Activated CD4-positive, alpha-beta T cell treated with anti-CD3 and anti-CD28 coated beads, Interleukin-2, amount 10 ng/mL, durations not matched to agents 24 days and 14 days (primary cell): ENCODE data around the gene PFDN5. TPM values are rescaled to one million over a fixed set of nuclear protein-coding genes. Genes with fewer than 3 reads are reported as not detected.

Source experiments
- DNase-seq: peaks from one replicate; pipeline ENCODE4 v3.0.0; 2022
- H3K27ac Mint-ChIP-seq: one replicate; pipeline ENCODE4 v1.8.0; 2022; ENCODE audit warnings: mild to moderate bottlenecking, mixed read lengths
- H3K27me3 Mint-ChIP-seq: one replicate; pipeline ENCODE4 v1.8.0; 2022; ENCODE audit warnings: mixed read lengths
- H3K36me3 Mint-ChIP-seq: one replicate; pipeline ENCODE4 v1.8.0; 2022; ENCODE audit warnings: low read depth, mild to moderate bottlenecking, mixed read lengths
- H3K4me1 Mint-ChIP-seq: one replicate; pipeline ENCODE4 v1.8.0; 2021; ENCODE audit warnings: mixed read lengths
- H3K4me3 Mint-ChIP-seq: one replicate; pipeline ENCODE4 v1.8.0; 2022; ENCODE audit warnings: mild to moderate bottlenecking, moderate library complexity, mixed read lengths
- H3K9me3 Mint-ChIP-seq: one replicate; pipeline ENCODE4 v1.8.0; 2021; ENCODE audit warnings: mixed read lengths
- intact Hi-C: fragments of 100-400 bp; cut with micrococcal nuclease; formaldehyde crosslinking; loops from one replicate; pipeline ENCODE4 v1.15.1; 2023
- total RNA-seq: library from RNA; stranded (reverse); gene quantifications from 2 replicates; pipeline ENCODE4 v1.2.3, GENCODE V29; 2022

Gene PFDN5
- 319 and 342 TPM in 2 replicates for total RNA-seq

- peaks cover 69% of the 10 kb centered on the region for H3K36me3 Mint-ChIP-seq
- DNase-seq: peak; percentile 97
- no peaks in the 10 kb centered on the region for H3K27me3 Mint-ChIP-seq
- peak within 1 kb of the TSS; percentile 98 for H3K4me3 Mint-ChIP-seq
- peaks cover 33% of the 10 kb centered on the region for H3K4me1 Mint-ChIP-seq
- H3K27ac Mint-ChIP-seq: peak within 1 kb of the TSS; percentile 90
- no peaks in the 10 kb centered on the region for H3K9me3 Mint-ChIP-seq
- intact Hi-C loops: loop anchor here (1.0 to 5.0 kb wide), 5 partner anchors 26 to 157 kb away; partner anchors contain the start of genes AAAS and PCBP2
These were observed at the start of gene PFDN5 for GRCh38 chr12:53295070-53295890. TSS of gene PFDN5 (plus strand) at chr12:53295542. CDS start at chr12:53295568, 26 bp downstream.

- Mint-ChIP-seq H3K27ac (peak overlapping the region; percentile 93), H3K27me3 (no peaks in the 10 kb centered on the region), H3K9me3 (no peaks in the 10 kb centered on the region), H3K4me3 (peak overlapping the region; percentile 95), H3K36me3 (peaks cover 23% of the 10 kb centered on the region), H3K4me1 (peaks cover 41% of the 10 kb centered on the region)
- intact Hi-C loops: loop anchor here (1.0 to 5.0 kb wide), 8 partner anchors 15 to 92 kb away; partner anchors contain the start of genes CSAD, ESPL1, MYG1 and PFDN5
- DNase-seq: peak; percentile 94
These were observed 43.6 kb upstream of the PFDN5 start for GRCh38 chr12:53251477-53252348.

GRCh38 chr12:53252349-53252916 lies 42.9 kb upstream of the PFDN5 start:
- Mint-ChIP-seq H3K36me3 (peaks cover 23% of the 10 kb centered on the region), H3K4me3 (peak overlapping the region; percentile 95), H3K27me3 (no peaks in the 10 kb centered on the region), H3K4me1 (peaks cover 41% of the 10 kb centered on the region), H3K27ac (peak overlapping the region; percentile 93), H3K9me3 (no peaks in the 10 kb centered on the region)
- intact Hi-C loops: loop anchor here (1.0 to 5.0 kb wide), 3 partner anchors 16 to 72 kb away; partner anchors contain the start of genes CSAD, ESPL1, MYG1 and PFDN5
- DNase-seq: no peak

- no peak for DNase-seq
- peaks cover 41% of the 10 kb centered on the region for H3K4me1 Mint-ChIP-seq
- peaks cover 25% of the 10 kb centered on the region for H3K36me3 Mint-ChIP-seq
- H3K4me3 Mint-ChIP-seq: peak overlapping the region; percentile 95
- no peaks in the 10 kb centered on the region for H3K9me3 Mint-ChIP-seq
- peak overlapping the region; percentile 93 for H3K27ac Mint-ChIP-seq
- no peaks in the 10 kb centered on the region for H3K27me3 Mint-ChIP-seq
- intact Hi-C loops: loop anchor here (2.0 to 5.0 kb wide), 2 partner anchors 44 to 72 kb away; partner anchors contain the start of genes CSAD, MYG1, PFDN5 and ZNF740
These were observed 42.0 kb upstream of the PFDN5 start for GRCh38 chr12:53253298-53253697.

- Mint-ChIP-seq H3K9me3 (no peaks in the 10 kb centered on the region), H3K4me3 (no peak overlapping the region), H3K36me3 (peaks cover 25% of the 10 kb centered on the region), H3K27ac (peak overlapping the region; percentile 45), H3K4me1 (peaks cover 44% of the 10 kb centered on the region), H3K27me3 (no peaks in the 10 kb centered on the region)
- intact Hi-C loops: loop anchor here (5.0 kb wide), 1 partner anchor 42 kb away; the partner anchor contains the start of genes MYG1 and PFDN5
- peak; percentile 62 for DNase-seq
These were observed 40.4 kb upstream of the PFDN5 start for GRCh38 chr12:53254816-53255545.

- H3K4me1 Mint-ChIP-seq: peaks cover 43% of the 10 kb centered on the region
- H3K27me3 Mint-ChIP-seq: no peaks in the 10 kb centered on the region
- H3K36me3 Mint-ChIP-seq: peaks cover 25% of the 10 kb centered on the region
- intact Hi-C loops: no loop called here
- no peak overlapping the region for H3K27ac Mint-ChIP-seq
- no peak for DNase-seq
- H3K4me3 Mint-ChIP-seq: no peak overlapping the region
- H3K9me3 Mint-ChIP-seq: no peaks in the 10 kb centered on the region
These were observed 39.3 kb upstream of the PFDN5 start for GRCh38 chr12:53255996-53256395.

- H3K9me3 Mint-ChIP-seq: no peaks in the 10 kb centered on the region
- H3K27ac Mint-ChIP-seq: no peak overlapping the region
- peaks cover 13% of the 10 kb centered on the region for H3K36me3 Mint-ChIP-seq
- no peak overlapping the region for H3K4me3 Mint-ChIP-seq
- DNase-seq: no peak
- intact Hi-C loops: no loop called here
- H3K4me1 Mint-ChIP-seq: peaks cover 22% of the 10 kb centered on the region
- no peaks in the 10 kb centered on the region for H3K27me3 Mint-ChIP-seq
These were observed 36.5 kb upstream of the PFDN5 start for GRCh38 chr12:53258541-53259539.

- no peaks in the 10 kb centered on the region for H3K27me3 Mint-ChIP-seq
These were observed 35.5 kb upstream of the PFDN5 start for GRCh38 chr12:53259891-53260290.

GRCh38 chr12:53265783-53266182 lies 29.6 kb upstream of the PFDN5 start:
- intact Hi-C loops: loop anchor here (5.0 kb wide), 1 partner anchor 108 kb away; no protein-coding TSS in a partner anchor
- no peaks in the 10 kb centered on the region for H3K9me3 Mint-ChIP-seq
- H3K4me1 Mint-ChIP-seq: peaks cover 39% of the 10 kb centered on the region
- no peak overlapping the region for H3K4me3 Mint-ChIP-seq
- no peak for DNase-seq
- no peaks in the 10 kb centered on the region for H3K27me3 Mint-ChIP-seq
- peaks cover 17% of the 10 kb centered on the region for H3K36me3 Mint-ChIP-seq
- H3K27ac Mint-ChIP-seq: no peak overlapping the region

More at GRCh38 chr12:53259891-53260290, 35.5 kb upstream of the PFDN5 start:
- H3K4me1 Mint-ChIP-seq: peaks cover 15% of the 10 kb centered on the region
- DNase-seq: no peak
- peaks cover 8% of the 10 kb centered on the region for H3K36me3 Mint-ChIP-seq
- H3K27ac Mint-ChIP-seq: no peak overlapping the region
- intact Hi-C loops: no loop called here
- H3K9me3 Mint-ChIP-seq: no peaks in the 10 kb centered on the region
- H3K4me3 Mint-ChIP-seq: no peak overlapping the region

- peak; percentile 79 for DNase-seq
- H3K9me3 Mint-ChIP-seq: no peaks in the 10 kb centered on the region
- no peaks in the 10 kb centered on the region for H3K27me3 Mint-ChIP-seq
- H3K4me1 Mint-ChIP-seq: peaks cover 48% of the 10 kb centered on the region
- H3K27ac Mint-ChIP-seq: peak overlapping the region; percentile 92
- H3K4me3 Mint-ChIP-seq: peak overlapping the region; percentile 89
- intact Hi-C loops: loop anchor here (5.0 kb wide), 1 partner anchor 110 kb away; no protein-coding TSS in a partner anchor
- H3K36me3 Mint-ChIP-seq: peaks cover 28% of the 10 kb centered on the region
These were observed 27.9 kb upstream of the PFDN5 start for GRCh38 chr12:53267306-53267998.

- peaks cover 28% of the 10 kb centered on the region for H3K36me3 Mint-ChIP-seq
- H3K9me3 Mint-ChIP-seq: no peaks in the 10 kb centered on the region
- peak within 1 kb of the TSS; percentile 92 for H3K27ac Mint-ChIP-seq
- H3K4me1 Mint-ChIP-seq: peaks cover 51% of the 10 kb centered on the region
- intact Hi-C loops: loop anchor here (1.0 to 5.0 kb wide), 5 partner anchors 16 to 111 kb away; partner anchors contain the start of gene MYG1
- H3K4me3 Mint-ChIP-seq: peak within 1 kb of the TSS; percentile 89
- DNase-seq: peak; percentile 96
- H3K27me3 Mint-ChIP-seq: no peaks in the 10 kb centered on the region
These were observed 27.2 kb upstream of the PFDN5 start, which contains the start of gene ESPL1 for GRCh38 chr12:53267999-53268629. TSS of gene ESPL1 (plus strand) at chr12:53268299. CDS start at chr12:53268767, 468 bp downstream.
